Measurements from ENCODE around the gene ACTL6A.
"Not testable (repeated sequence)": the region's sequence is repeated elsewhere in the genome, so short reads cannot be mapped to it uniquely, and the experiment has no call there.

GRCh38 chr3:179516461-179517251 is 46.1 kb upstream of the ACTL6A start:
- TF ChIP-seq YY1 (IDR thresholded peaks at IDR 0.05; ENCODE audit: insufficient read depth, insufficient read length); ZNF274 (IDR thresholded peaks at IDR 0.05; ENCODE audit: low read depth, low read length); SUZ12 (IDR thresholded peaks at IDR 0.05; ENCODE audit: extremely low read depth, insufficient read depth, insufficient read length): not testable (repeated sequence)
